ENCODE data around the gene UNCX.

- TF ChIP-seq EZH2phosphoT487 (IDR thresholded peaks at IDR 0.05; ENCODE audit: low read depth, severe bottlenecking, unreplicated experiment) (no peak), CTCF (IDR thresholded peaks at IDR 0.05; ENCODE audit: poor library complexity) (no peak), EZH2 (IDR thresholded peaks at IDR 0.05; ENCODE audit: borderline replicate concordance) (no peak)
Observed at GRCh38 chr7:1187127-1187526, 45.5 kb upstream of the UNCX start.

Data from hepatocyte (in vitro differentiated cells).